ENCODE measurements around the gene CHRNA4.

DNA sequence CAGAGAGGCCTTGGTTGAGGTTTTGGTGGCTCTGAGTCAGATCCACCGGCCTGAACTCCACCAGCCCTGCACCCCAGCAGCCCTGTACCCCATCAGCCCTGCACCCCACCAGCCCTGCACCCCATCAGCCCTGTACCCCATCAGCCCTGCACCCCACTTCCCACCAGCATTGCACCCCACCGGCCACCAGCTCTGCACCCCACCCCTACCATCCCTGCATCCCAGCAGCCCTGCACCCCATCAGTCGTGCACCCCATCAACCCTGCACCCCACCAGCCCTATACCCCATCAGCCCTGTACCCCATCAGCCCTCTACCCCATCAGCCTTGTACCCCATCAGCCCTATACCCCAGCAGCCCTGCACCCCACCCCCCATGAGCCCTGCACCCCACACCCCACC lies 14.3 kb upstream of the CHRNA4 start:
- TF ChIP-seq CTCF (conservative IDR thresholded peaks at IDR 0.05; ENCODE audit: low read length) (no peak), EZH2phosphoT487 (IDR thresholded peaks at IDR 0.05; ENCODE audit: borderline replicate concordance) (no peak)

All from Loucy (cell line).